Esophagus squamous epithelium (tissue), 4 donors: Measurements from ENCODE around the gene GCSH.

Experiments used
- POLR2A ChIP-seq, 4 donors: fragments of 450-650 bp; IDR thresholded peaks; one replicate each; pipeline ENCODE4 v1.6.1; 2017; ENCODE audit warnings: antibody characterized with exemption in 4 of 4, mild to moderate bottlenecking in 4 of 4, moderate library complexity in 3 of 4
- TF ChIP-seq, protein P1 (sequence below), 6 experiments: fragments of 450-650 bp in 4 of 6; fragments of 200-600 bp in 2 of 6; sonication (generic) in 2 of 6; IDR thresholded peaks; one replicate each; pipeline ENCODE4 v1.5.1; 2016 to 2019; ENCODE audit warnings: antibody characterized with exemption in 6 of 6, mild to moderate bottlenecking in 4 of 6, moderate library complexity in 4 of 6

DNA sequence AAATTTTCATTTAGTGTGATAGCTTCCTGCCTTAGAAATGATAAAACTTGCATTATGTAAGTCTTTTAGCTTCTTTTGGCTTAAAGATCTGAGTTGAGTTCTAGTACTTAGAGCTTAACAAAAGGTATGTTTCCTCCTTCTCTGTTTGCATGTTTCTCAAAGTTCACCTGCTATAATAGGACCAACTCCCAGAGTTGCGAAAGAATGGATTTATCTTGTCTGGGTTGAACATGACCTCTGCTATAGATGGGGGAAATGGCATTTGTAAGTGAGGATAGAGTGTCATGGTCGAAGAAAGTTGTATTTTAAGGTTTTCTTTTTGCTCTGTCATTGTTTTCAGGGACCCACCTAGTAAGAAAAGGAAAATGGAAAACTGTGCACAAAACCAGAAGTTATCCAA lies 53.4 kb downstream of the GCSH start:
- TF ChIP-seq, protein P1, sequence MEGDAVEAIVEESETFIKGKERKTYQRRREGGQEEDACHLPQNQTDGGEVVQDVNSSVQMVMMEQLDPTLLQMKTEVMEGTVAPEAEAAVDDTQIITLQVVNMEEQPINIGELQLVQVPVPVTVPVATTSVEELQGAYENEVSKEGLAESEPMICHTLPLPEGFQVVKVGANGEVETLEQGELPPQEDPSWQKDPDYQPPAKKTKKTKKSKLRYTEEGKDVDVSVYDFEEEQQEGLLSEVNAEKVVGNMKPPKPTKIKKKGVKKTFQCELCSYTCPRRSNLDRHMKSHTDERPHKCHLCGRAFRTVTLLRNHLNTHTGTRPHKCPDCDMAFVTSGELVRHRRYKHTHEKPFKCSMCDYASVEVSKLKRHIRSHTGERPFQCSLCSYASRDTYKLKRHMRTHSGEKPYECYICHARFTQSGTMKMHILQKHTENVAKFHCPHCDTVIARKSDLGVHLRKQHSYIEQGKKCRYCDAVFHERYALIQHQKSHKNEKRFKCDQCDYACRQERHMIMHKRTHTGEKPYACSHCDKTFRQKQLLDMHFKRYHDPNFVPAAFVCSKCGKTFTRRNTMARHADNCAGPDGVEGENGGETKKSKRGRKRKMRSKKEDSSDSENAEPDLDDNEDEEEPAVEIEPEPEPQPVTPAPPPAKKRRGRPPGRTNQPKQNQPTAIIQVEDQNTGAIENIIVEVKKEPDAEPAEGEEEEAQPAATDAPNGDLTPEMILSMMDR (IDR thresholded peaks at IDR 0.05) = no peak
- TF ChIP-seq POLR2A (IDR thresholded peaks at IDR 0.05) = no peak
